Right atrium auricular region (tissue), 2 donors: Measurements from ENCODE around the gene SSBP3. TPM values are rescaled to one million over a fixed set of nuclear protein-coding genes. Genes with fewer than 3 reads are reported as not detected.

Experiments
- DNase-seq: peaks from one replicate; pipeline ENCODE4 v3.0.0-alpha.2; 2019; ENCODE audit warnings: low spot score
- H3K27ac ChIP-seq, 2 donors: fragments of 200-600 bp; sonication (generic); 1 replicate in 1 of 2; 2 replicates in 1 of 2; pipeline ENCODE4 v1.5.1; 2016 to 2019
- H3K27me3 ChIP-seq, 2 donors: fragments of 200-600 bp; sonication (generic); one replicate each; pipeline versions ENCODE4 v1.5.1 to v1.6.0; 2017 to 2019
- H3K36me3 ChIP-seq: fragments of 200-600 bp; sonication (generic); one replicate; pipeline ENCODE4 v1.5.1; 2016
- H3K4me1 ChIP-seq, 2 donors: fragments of 200-600 bp; sonication (generic); one replicate each; pipeline versions ENCODE4 v1.5.1 to v1.6.0; 2017 to 2019
- H3K4me3 ChIP-seq, 2 donors: fragments of 200-600 bp; sonication (generic); 1 replicate in 1 of 2; 2 replicates in 1 of 2; pipeline ENCODE4 v1.5.1; 2017 to 2019; ENCODE audit warnings: mild to moderate bottlenecking in 1 of 2, moderate library complexity in 1 of 2
- H3K9me3 ChIP-seq, 2 donors: fragments of 200-600 bp; sonication (generic); one replicate each; pipeline ENCODE4 v1.5.1; 2019
- total RNA-seq, 2 donors: library from RNA; depleted of rRNA; stranded (reverse); fragments of >200 nt; gene quantifications; one replicate each; pipeline ENCODE4 v1.1.0, GENCODE V29; 2016
- TF ChIP-seq, protein P1 (sequence below), 2 donors: fragments of 200-600 bp; sonication (generic); IDR thresholded peaks; one replicate each; pipeline ENCODE4 v1.5.1; 2019; ENCODE audit warnings: antibody characterized with exemption in 2 of 2

The SSBP3 gene
- total RNA-seq, 2 donors from 2014 or later, result 15.2 to 16.6 TPM

DNA sequence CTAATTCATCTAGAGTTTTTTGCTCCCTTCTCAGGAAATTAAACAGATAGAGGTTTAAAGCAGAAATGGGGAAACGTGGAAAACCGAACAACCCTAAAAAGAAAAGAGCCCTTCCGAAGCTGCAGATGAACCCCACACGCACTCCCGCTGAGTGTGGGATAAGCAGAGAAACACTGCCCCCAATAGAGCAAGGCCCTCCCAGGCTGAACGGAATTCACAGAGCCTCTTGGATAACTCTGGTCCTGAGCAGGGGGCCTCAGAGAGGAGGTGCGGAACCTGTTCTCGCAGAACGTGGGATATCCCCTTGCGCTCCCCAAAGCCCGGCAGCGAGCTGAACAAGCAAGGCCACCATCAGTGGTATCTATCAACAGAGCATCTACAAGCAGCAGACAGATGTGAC lies 44.9 kb downstream of the SSBP3 start:
- no peaks in the 10 kb centered on the region for H3K36me3 ChIP-seq
- H3K27ac ChIP-seq, result no peak overlapping the region
- TF ChIP-seq, protein P1, sequence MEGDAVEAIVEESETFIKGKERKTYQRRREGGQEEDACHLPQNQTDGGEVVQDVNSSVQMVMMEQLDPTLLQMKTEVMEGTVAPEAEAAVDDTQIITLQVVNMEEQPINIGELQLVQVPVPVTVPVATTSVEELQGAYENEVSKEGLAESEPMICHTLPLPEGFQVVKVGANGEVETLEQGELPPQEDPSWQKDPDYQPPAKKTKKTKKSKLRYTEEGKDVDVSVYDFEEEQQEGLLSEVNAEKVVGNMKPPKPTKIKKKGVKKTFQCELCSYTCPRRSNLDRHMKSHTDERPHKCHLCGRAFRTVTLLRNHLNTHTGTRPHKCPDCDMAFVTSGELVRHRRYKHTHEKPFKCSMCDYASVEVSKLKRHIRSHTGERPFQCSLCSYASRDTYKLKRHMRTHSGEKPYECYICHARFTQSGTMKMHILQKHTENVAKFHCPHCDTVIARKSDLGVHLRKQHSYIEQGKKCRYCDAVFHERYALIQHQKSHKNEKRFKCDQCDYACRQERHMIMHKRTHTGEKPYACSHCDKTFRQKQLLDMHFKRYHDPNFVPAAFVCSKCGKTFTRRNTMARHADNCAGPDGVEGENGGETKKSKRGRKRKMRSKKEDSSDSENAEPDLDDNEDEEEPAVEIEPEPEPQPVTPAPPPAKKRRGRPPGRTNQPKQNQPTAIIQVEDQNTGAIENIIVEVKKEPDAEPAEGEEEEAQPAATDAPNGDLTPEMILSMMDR (IDR thresholded peaks at IDR 0.05), result peak in 1 of 2 donors; percentile 46
- no peak for DNase-seq
- H3K27me3 ChIP-seq, result no peaks in the 10 kb centered on the region
- no peaks in the 10 kb centered on the region for H3K9me3 ChIP-seq
- H3K4me1 ChIP-seq, result peaks cover 0 to 60% of the 10 kb centered on the region in 2 donors
- no peak overlapping the region for H3K4me3 ChIP-seq

DNA sequence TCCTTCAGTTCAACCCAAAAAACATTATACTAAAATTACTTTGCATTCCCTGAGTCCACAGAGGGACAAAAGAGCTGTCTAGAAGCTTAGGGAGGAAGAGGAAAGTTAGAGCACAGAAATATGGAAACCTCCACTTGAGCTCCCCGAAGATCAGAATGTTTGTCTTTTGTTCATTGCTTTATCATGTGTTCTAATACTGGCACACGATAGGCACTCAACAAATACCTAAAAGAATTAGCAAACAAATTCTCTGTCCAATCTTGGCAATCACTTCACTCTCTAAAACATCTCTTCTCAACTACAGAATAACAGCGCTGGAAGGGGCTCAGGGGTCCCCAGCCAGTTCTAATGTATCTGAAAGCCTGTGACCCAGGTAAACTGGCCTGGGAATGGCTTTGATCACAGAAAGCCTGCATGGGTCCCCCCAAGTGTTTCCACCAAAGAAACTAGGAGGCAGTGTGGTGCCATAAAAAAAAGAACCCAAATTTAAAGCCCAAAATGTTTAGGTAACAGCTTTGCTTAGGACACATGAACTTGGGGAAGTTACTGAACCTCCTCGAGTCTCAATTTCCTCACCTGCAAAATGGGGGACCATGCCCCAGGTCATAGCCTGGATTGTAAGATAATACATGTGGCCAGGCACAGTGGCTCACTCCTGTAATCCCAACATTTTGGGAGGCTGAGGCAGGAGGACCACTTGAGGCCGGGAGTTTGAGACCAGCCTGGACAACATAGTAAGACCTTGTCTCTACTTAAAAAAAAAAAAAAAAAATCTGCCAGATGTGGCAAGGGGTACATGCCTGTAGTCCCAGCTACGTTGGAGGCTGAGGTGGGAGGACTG lies 45.8 kb downstream of the SSBP3 start:
- TF ChIP-seq, protein P1 (IDR thresholded peaks at IDR 0.05), result no peak
- Histone ChIP-seq H3K36me3 (no peaks in the 10 kb centered on the region), H3K4me1 (peaks cover 0 to 60% of the 10 kb centered on the region in 2 donors), H3K9me3 (no peaks in the 10 kb centered on the region), H3K27me3 (no peaks in the 10 kb centered on the region), H3K27ac (no peak overlapping the region), H3K4me3 (no peak overlapping the region)
- no peak for DNase-seq

DNA sequence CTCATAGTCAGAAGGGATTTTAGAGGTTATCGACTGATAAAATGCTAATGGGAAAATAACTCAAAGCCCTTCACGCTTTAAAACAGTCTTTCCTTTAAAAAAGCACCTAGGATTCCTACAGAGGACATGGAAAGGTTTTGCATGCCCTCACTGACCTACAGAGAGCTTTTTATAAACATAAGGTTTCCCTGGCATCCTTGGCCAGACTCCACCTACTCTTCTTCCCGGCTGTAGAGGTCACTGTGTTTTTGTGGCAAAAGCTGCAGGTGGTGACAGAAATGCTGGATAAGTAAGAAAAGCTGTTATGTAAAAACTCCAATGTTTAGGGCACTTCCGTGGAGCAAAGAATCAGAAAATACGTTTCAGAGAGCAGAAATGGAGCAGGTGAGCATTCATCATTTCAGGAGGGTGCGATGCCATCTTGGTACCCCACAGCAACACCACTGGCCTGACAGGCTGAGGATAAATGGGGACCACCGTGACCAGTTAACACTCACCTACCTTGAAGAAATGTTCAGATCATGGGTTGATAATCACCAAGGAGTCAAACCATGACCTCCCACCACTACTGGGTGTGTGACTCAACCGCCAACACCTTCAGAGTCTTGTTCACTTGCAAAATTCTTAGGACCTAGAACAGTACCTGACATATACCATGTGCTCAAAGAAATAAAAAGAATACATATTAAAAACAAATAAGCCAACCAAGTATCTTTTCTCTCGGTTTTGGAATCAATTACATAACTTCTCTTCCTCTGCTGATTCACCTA lies 46.6 kb downstream of the SSBP3 start:
- no peak for DNase-seq
- H3K27me3 ChIP-seq, result no peaks in the 10 kb centered on the region
- H3K9me3 ChIP-seq, result no peaks in the 10 kb centered on the region
- H3K27ac ChIP-seq, result peak overlapping the region; percentile 39 to 73
- peaks cover 0 to 62% of the 10 kb centered on the region in 2 donors for H3K4me1 ChIP-seq
- H3K4me3 ChIP-seq, result no peak overlapping the region
- TF ChIP-seq, protein P1 (IDR thresholded peaks at IDR 0.05), result no peak
- no peaks in the 10 kb centered on the region for H3K36me3 ChIP-seq

DNA sequence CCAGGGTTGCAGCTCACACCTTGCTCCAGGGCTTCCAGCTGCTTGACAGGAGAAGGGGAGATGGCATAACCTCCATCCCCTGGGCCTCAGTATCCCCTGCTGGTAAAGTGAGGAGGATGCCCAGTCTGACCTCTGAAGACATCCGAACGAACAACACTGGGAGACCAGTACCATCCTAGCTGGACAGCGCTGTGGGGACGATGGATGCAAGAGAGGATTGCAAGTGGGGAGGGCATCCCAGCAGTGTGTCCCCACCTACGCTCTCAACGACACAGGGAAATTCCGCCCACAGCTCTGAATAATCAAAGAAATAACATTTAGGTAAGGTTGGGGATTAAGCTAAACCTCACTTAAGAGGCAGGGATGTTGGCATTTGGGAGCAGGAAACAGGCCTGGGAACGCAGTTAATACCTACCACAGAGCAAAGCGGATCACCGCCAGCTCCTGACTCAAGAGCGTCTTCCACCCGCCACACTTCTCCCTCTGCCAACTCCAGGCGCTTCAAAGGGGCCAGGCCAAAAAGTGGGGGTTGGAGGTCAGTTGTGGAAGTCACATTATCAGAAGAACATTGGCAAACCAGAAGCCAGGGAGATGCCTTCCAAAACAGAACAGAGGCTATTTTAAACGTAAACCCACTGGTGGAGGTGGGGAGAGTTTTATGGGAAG lies 47.6 kb downstream of the SSBP3 start:
- Histone ChIP-seq H3K27ac (peak overlapping the region; percentile 39 to 73), H3K4me3 (no peak overlapping the region), H3K9me3 (no peaks in the 10 kb centered on the region), H3K4me1 (peaks cover 0 to 64% of the 10 kb centered on the region in 2 donors), H3K36me3 (no peaks in the 10 kb centered on the region), H3K27me3 (no peaks in the 10 kb centered on the region)
- TF ChIP-seq, protein P1 (IDR thresholded peaks at IDR 0.05), result no peak
- DNase-seq, result no peak

DNA sequence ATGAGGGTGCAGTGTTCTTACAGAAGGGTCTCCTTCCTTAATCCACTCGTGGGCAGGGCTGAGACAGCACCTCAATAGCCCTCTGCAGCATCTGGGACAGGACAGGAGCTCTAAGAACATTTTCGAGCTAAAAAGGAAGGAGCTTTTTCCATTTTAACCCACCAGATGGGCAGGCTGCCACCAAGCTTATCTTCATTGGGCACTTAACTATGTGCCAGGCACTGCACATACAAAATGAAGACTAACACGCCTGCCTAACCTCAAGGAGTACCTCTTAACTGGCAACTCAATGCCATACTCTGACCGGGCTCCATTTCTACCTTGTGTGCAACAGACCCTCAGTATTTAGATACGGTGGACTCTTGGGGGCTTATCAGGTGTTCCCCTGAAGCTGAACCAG lies 48.2 kb downstream of the SSBP3 start:
- no peaks in the 10 kb centered on the region for H3K27me3 ChIP-seq
- H3K27ac ChIP-seq, result no peak overlapping the region
- no peaks in the 10 kb centered on the region for H3K36me3 ChIP-seq
- no peak for DNase-seq
- H3K4me1 ChIP-seq, result peaks cover 0 to 64% of the 10 kb centered on the region in 2 donors
- no peak overlapping the region for H3K4me3 ChIP-seq
- no peaks in the 10 kb centered on the region for H3K9me3 ChIP-seq
- TF ChIP-seq, protein P1 (IDR thresholded peaks at IDR 0.05), result no peak
